WTC11 (cell line): ENCODE results near the gene PUS7L. TPM values are rescaled to one million over a fixed set of nuclear protein-coding genes. Genes with fewer than 3 reads are reported as not detected.

ENCODE experiments used
- ATAC-seq: fragments of 200-7000 bp; cut with Tn5 transposase; 2 replicates; pipeline ENCODE4 v1.10.0; 2021; ENCODE audit warnings: mild to moderate bottlenecking, moderate library complexity
- CTCF ChIA-PET: fragments of 300-600 bp; sonication (Branson Sonifier 250); formaldehyde crosslinking; loops from one replicate; lab custom pipeline; 2021; ENCODE audit warnings: antibody characterized with exemption; lab: Charles Lee
- POLR2A ChIA-PET: fragments of 350-600 bp; sonication (Branson Sonifier 250); formaldehyde crosslinking; loops from one replicate; lab custom pipeline; 2021; ENCODE audit warnings: antibody characterized with exemption; lab: Charles Lee
- DNase-seq: peaks from one replicate; pipeline ENCODE4 v3.0.0; 2021; ENCODE audit warnings: low spot score
- H3K27ac Mint-ChIP-seq: 2 replicates; pipeline ENCODE4 v1.8.0; 2021; ENCODE audit warnings: mixed read lengths
- H3K27me3 Mint-ChIP-seq: 2 replicates; pipeline ENCODE4 v1.8.0; 2021; ENCODE audit warnings: low read depth, mild to moderate bottlenecking, moderate library complexity, mixed read lengths
- H3K36me3 Mint-ChIP-seq: 2 replicates; pipeline ENCODE4 v1.8.0; 2021; ENCODE audit warnings: mixed read lengths
- H3K4me1 Mint-ChIP-seq: 2 replicates; pipeline ENCODE4 v1.8.0; 2022; ENCODE audit warnings: mixed read lengths
- H3K4me3 Mint-ChIP-seq: 2 replicates; pipeline ENCODE4 v1.8.0; 2021; ENCODE audit warnings: mild to moderate bottlenecking, moderate library complexity, mixed read lengths
- H3K9me3 Mint-ChIP-seq: 2 replicates; pipeline ENCODE4 v1.8.0; 2021; ENCODE audit warnings: mixed read lengths
- AFF4 ChIP-seq: sonication (generic); formaldehyde crosslinking; IDR thresholded peaks from 2 replicates; pipeline ENCODE4 v1.8.1; 2023; ENCODE audit warnings: mild to moderate bottlenecking, missing genetic modification reagents, borderline replicate concordance
- ARID4B ChIP-seq: sonication (generic); formaldehyde crosslinking; IDR thresholded peaks from 2 replicates; pipeline ENCODE4 v1.8.0; 2023; ENCODE audit warnings: missing genetic modification reagents, mild to moderate bottlenecking, borderline replicate concordance
- ATF6 ChIP-seq: sonication (generic); formaldehyde crosslinking; IDR thresholded peaks from 2 replicates; pipeline ENCODE4 v1.8.1; 2023; ENCODE audit warnings: mild to moderate bottlenecking, missing genetic modification reagents
- CDX4 ChIP-seq: fragments of 250-450 bp; sonication (Bioruptor Pico); IDR thresholded peaks from 2 replicates; pipeline ENCODE4 v1.9.0; 2021; ENCODE audit warnings: moderate library complexity, mild to moderate bottlenecking, inconsistent platforms, borderline replicate concordance
- CTCF ChIP-seq: fragments of 200-600 bp; IDR thresholded peaks from 2 replicates; pipeline ENCODE4 v1.8.0; 2022; ENCODE audit warnings: antibody characterized with exemption
- GABPB1 ChIP-seq: sonication (generic); formaldehyde crosslinking; IDR thresholded peaks from 2 replicates; pipeline ENCODE4 v1.8.1; 2023; ENCODE audit warnings: mild to moderate bottlenecking, missing genetic modification reagents
- NR1H2 ChIP-seq: sonication (generic); formaldehyde crosslinking; IDR thresholded peaks from 2 replicates; pipeline ENCODE4 v1.9.0; 2021; ENCODE audit warnings: mild to moderate bottlenecking, moderate library complexity, missing genetic modification reagents
- PRDM15 ChIP-seq: sonication (generic); formaldehyde crosslinking; IDR thresholded peaks from 2 replicates; pipeline ENCODE4 v1.8.0; 2022; ENCODE audit warnings: missing genetic modification reagents
- USF2 ChIP-seq: sonication (generic); formaldehyde crosslinking; IDR thresholded peaks from 2 replicates; pipeline ENCODE4 v1.8.1; 2023; ENCODE audit warnings: mild to moderate bottlenecking, missing genetic modification reagents, moderate library complexity
- ZMAT4 ChIP-seq: fragments of 250-450 bp; sonication (Bioruptor Pico); IDR thresholded peaks from 2 replicates; pipeline ENCODE4 v1.9.0; 2021; ENCODE audit warnings: mild to moderate bottlenecking
- ZNF219 ChIP-seq: sonication (generic); formaldehyde crosslinking; IDR thresholded peaks from 2 replicates; pipeline ENCODE4 v1.8.0; 2023; ENCODE audit warnings: missing genetic modification reagents, mild to moderate bottlenecking, borderline replicate concordance
- ZNF232 ChIP-seq: sonication (generic); formaldehyde crosslinking; IDR thresholded peaks from 2 replicates; pipeline ENCODE4 v1.8.0; 2022; ENCODE audit warnings: mild to moderate bottlenecking, missing genetic modification reagents
- ZNF423 ChIP-seq: fragments of 250-450 bp; sonication (Bioruptor Pico); IDR thresholded peaks from 2 replicates; pipeline ENCODE4 v2.1.2; 2022; ENCODE audit warnings: mild to moderate bottlenecking, moderate library complexity
- ZNF512 ChIP-seq: sonication (generic); formaldehyde crosslinking; IDR thresholded peaks from 2 replicates; pipeline ENCODE4 v1.8.1; 2022; ENCODE audit warnings: missing genetic modification reagents, borderline replicate concordance
- total RNA-seq: library from RNA; stranded (reverse); gene quantifications from 3 replicates; pipeline ENCODE4 v1.2.3, GENCODE V29; 2021

The PUS7L gene
- total RNA-seq, 1 experiment from 2014 or later = 20.7 TPM

GRCh38 chr12:43766291-43766690, 7.7 kb upstream of the PUS7L start (continued):
- TF ChIP-seq USF2 (CRISPR knock-in tag) = no peak
- TF ChIP-seq ZNF512 (CRISPR knock-in tag) = no peak
- no peak for TF ChIP-seq CTCF
- TF ChIP-seq ZNF423 (CRISPR knock-in tag) = no peak
- no peak for TF ChIP-seq AFF4 (CRISPR knock-in tag)
- TF ChIP-seq, all 79 proteins: peak for 0

- no peak for DNase-seq
- ChIA-PET POLR2A (no interaction called here), CTCF (interaction anchor here (0.9 kb wide), 1 partner anchor 41 kb away, joined by 4 read pairs; the partner anchor contains the start of gene TWF1)
- no peak overlapping the region for H3K4me3 Mint-ChIP-seq
- no peaks in the 10 kb centered on the region for H3K27me3 Mint-ChIP-seq
- ATAC-seq = no peak; the same call in 1 of the 2 replicates
- peaks cover 43% of the 10 kb centered on the region for H3K4me1 Mint-ChIP-seq
- no peaks in the 10 kb centered on the region for H3K9me3 Mint-ChIP-seq
- H3K36me3 Mint-ChIP-seq = no peaks in the 10 kb centered on the region
- peak overlapping the region; percentile 71 for H3K27ac Mint-ChIP-seq
- TF ChIP-seq CDX4 (CRISPR knock-in tag) = no peak
- no peak for TF ChIP-seq ZNF219 (CRISPR knock-in tag)
- no peak for TF ChIP-seq ATF6 (CRISPR knock-in tag)
- TF ChIP-seq ZMAT4 (CRISPR knock-in tag) = no peak
- no peak for TF ChIP-seq GABPB1 (CRISPR knock-in tag)
- no peak for TF ChIP-seq NR1H2 (CRISPR knock-in tag)
- no peak for TF ChIP-seq ZNF232 (CRISPR knock-in tag)
- no peak for TF ChIP-seq ARID4B (CRISPR knock-in tag)
- no peak for TF ChIP-seq PRDM15 (CRISPR knock-in tag)
Measured at GRCh38 chr12:43764528-43764927, 5.9 kb upstream of the PUS7L start.
